DND-41 (cell line): ENCODE data around the gene KCNB1.

Source experiments
- ATAC-seq: fragments of 200-7000 bp; cut with Tn5 transposase; 3 replicates; pipeline ENCODE4 v1.9.1; 2021; ENCODE audit warnings: low read depth; ENCODE audit not compliant: insufficient read depth
- DNase-seq: peaks from one replicate; pipeline ENCODE4 v3.0.0-alpha.2; 2020
- H2AFZ ChIP-seq: 2 replicates; pipeline ENCODE4 v1.6.0; 2012; ENCODE audit warnings: low read depth, low read length
- H3K27ac ChIP-seq: 2 replicates; pipeline ENCODE4 v1.5.1; 2012; ENCODE audit warnings: low read length, inconsistent platforms
- H3K27me3 ChIP-seq: fragments of 200-600 bp; sonication (generic); 2 replicates; pipeline ENCODE4 v1.6.0; 2012; ENCODE audit warnings: low read length, mild to moderate bottlenecking, inconsistent platforms; ENCODE audit not compliant: insufficient read depth, poor library complexity
- H3K36me3 ChIP-seq: 2 replicates; pipeline ENCODE4 v1.5.1; 2012; ENCODE audit warnings: low read length, inconsistent platforms; ENCODE audit not compliant: insufficient read depth
- H3K4me1 ChIP-seq: 2 replicates; pipeline ENCODE4 v1.5.1; 2012; ENCODE audit warnings: mild to moderate bottlenecking, low read length; ENCODE audit not compliant: insufficient read depth
- H3K4me2 ChIP-seq: 2 replicates; pipeline ENCODE4 v1.6.0; 2012; ENCODE audit warnings: mild to moderate bottlenecking, moderate library complexity, low read length, inconsistent platforms; ENCODE audit not compliant: insufficient read depth
- H3K4me3 ChIP-seq, 2 experiments: fragments of 200-600 bp in 1 of 2; shearing (Covaris generic) in 1 of 2; 2 replicates each; pipeline ENCODE4 v1.5.1; 2012 to 2016; ENCODE audit warnings: inconsistent platforms in 2 of 2, low read length in 2 of 2, mild to moderate bottlenecking in 2 of 2, low read depth in 1 of 2, moderate library complexity in 1 of 2
- H3K79me2 ChIP-seq: 2 replicates; pipeline ENCODE4 v1.6.0; 2012; ENCODE audit warnings: low read length, inconsistent platforms; ENCODE audit not compliant: insufficient read depth
- H3K9ac ChIP-seq: 2 replicates; pipeline ENCODE4 v1.6.0; 2012; ENCODE audit warnings: low read depth, mild to moderate bottlenecking, inconsistent platforms, low read length, moderate library complexity
- H3K9me3 ChIP-seq: 2 replicates; pipeline ENCODE4 v1.5.1; 2012; ENCODE audit warnings: low read length, moderate library complexity, mild to moderate bottlenecking, inconsistent platforms; ENCODE audit not compliant: insufficient read depth, severe bottlenecking
- H4K20me1 ChIP-seq: 2 replicates; pipeline ENCODE4 v1.6.0; 2012; ENCODE audit warnings: low read length; ENCODE audit not compliant: insufficient read depth
- EZH2 ChIP-seq: IDR thresholded peaks from 3 replicates; pipeline ENCODE4 v1.6.1; 2012; ENCODE audit warnings: borderline replicate concordance, low read depth, mild to moderate bottlenecking, moderate library complexity, low read length, inconsistent platforms; ENCODE audit not compliant: severe bottlenecking
- TF ChIP-seq, protein P1 (sequence below): IDR thresholded peaks from 2 replicates; pipeline ENCODE4 v1.5.1; 2012; ENCODE audit warnings: borderline replicate concordance, low read length, moderate library complexity, mild to moderate bottlenecking; ENCODE audit not compliant: poor library complexity, severe bottlenecking; ENCODE audit errors: extremely low read depth

KCNB1 gene

GRCh38 chr20:49349694-49350252 is 132.7 kb downstream of the KCNB1 start:
- Histone ChIP-seq H3K4me1 (no peaks in the 10 kb centered on the region), H3K27ac (no peak overlapping the region), H3K4me2 (no peak overlapping the region), H3K9ac (no peak overlapping the region), H3K4me3 (no peak overlapping the region), H3K36me3 (no peaks in the 10 kb centered on the region), H4K20me1 (no peaks in the 10 kb centered on the region), H3K79me2 (no peaks in the 10 kb centered on the region), H3K9me3 (no peaks in the 10 kb centered on the region), H3K27me3 (peaks cover 35% of the 10 kb centered on the region), H2AFZ (no peak overlapping the region)
- ATAC-seq (no peak), DNase-seq (no peak)
- TF ChIP-seq EZH2: no peak

DNA sequence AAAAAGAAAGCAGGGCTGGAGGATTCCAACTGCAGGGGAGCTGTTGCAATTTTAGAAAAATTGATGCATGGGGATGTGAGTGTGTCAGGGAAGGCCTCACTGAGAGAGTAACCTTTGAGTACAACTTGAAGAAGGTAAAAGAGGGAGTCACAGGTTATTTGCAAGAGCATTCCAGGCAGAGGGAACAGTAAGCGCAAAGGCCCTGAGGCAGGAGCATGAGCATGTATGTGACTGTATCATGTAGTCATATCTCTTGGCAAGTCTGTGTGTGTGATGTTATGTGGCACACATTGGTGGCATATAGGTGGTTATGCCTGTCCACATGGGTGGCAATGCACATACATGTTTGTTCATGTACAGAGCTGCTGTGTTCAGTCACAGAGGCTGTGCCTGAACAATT is 133.4 kb downstream of the KCNB1 start:
- no peak for ATAC-seq

DNA sequence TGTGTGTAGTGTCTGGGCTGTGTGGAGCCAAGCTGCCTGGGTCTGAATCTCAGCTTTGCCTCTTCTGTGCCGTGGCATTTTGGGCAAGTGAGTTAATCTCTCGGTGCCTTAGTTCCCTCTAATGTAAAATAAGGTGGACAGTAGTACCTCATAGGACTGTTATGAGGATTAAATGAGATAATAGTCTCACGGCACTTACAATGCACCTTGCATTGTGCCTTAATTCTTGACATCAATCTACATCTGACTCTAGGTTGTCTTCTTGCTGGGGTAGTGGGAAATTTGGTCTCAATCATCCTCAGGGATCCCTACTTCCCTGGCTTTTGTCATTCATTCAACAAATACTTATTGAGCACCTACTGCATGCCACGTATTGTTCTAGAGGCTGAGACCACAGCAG is 133.9 kb downstream of the KCNB1 start:
- TF ChIP-seq, protein P1, sequence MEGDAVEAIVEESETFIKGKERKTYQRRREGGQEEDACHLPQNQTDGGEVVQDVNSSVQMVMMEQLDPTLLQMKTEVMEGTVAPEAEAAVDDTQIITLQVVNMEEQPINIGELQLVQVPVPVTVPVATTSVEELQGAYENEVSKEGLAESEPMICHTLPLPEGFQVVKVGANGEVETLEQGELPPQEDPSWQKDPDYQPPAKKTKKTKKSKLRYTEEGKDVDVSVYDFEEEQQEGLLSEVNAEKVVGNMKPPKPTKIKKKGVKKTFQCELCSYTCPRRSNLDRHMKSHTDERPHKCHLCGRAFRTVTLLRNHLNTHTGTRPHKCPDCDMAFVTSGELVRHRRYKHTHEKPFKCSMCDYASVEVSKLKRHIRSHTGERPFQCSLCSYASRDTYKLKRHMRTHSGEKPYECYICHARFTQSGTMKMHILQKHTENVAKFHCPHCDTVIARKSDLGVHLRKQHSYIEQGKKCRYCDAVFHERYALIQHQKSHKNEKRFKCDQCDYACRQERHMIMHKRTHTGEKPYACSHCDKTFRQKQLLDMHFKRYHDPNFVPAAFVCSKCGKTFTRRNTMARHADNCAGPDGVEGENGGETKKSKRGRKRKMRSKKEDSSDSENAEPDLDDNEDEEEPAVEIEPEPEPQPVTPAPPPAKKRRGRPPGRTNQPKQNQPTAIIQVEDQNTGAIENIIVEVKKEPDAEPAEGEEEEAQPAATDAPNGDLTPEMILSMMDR: no peak
- TF ChIP-seq EZH2: no peak
- Histone ChIP-seq H3K36me3 (no peaks in the 10 kb centered on the region), H3K9me3 (no peaks in the 10 kb centered on the region), H4K20me1 (no peaks in the 10 kb centered on the region), H3K4me1 (no peaks in the 10 kb centered on the region), H3K27ac (no peak overlapping the region), H3K27me3 (peaks cover 35% of the 10 kb centered on the region), H3K79me2 (no peaks in the 10 kb centered on the region), H3K4me3 (no peak overlapping the region), H3K4me2 (no peak overlapping the region), H3K9ac (no peak overlapping the region), H2AFZ (no peak overlapping the region)
- no peak for DNase-seq
- no peak for ATAC-seq

More for the DNA sequence above, 133.4 kb downstream of the KCNB1 start:
- Histone ChIP-seq H2AFZ (no peak overlapping the region), H3K79me2 (no peaks in the 10 kb centered on the region), H3K4me1 (no peaks in the 10 kb centered on the region), H3K4me2 (no peak overlapping the region), H3K27ac (no peak overlapping the region), H3K36me3 (no peaks in the 10 kb centered on the region), H4K20me1 (no peaks in the 10 kb centered on the region), H3K27me3 (peaks cover 35% of the 10 kb centered on the region), H3K9ac (no peak overlapping the region), H3K4me3 (no peak overlapping the region), H3K9me3 (no peaks in the 10 kb centered on the region)
- no peak for DNase-seq
- TF ChIP-seq, protein P1: no peak
- TF ChIP-seq EZH2: no peak

- no peak for DNase-seq
- H3K4me1 ChIP-seq: no peaks in the 10 kb centered on the region
- H3K4me2 ChIP-seq: no peak overlapping the region
Observed at GRCh38 chr20:49347156-49347555, 135.3 kb downstream of the KCNB1 start.

More at GRCh38 chr20:49347156-49347555, 135.3 kb downstream of the KCNB1 start:
- Histone ChIP-seq H3K9ac (no peak overlapping the region), H3K79me2 (no peaks in the 10 kb centered on the region), H3K27me3 (peaks cover 33% of the 10 kb centered on the region), H3K4me3 (no peak overlapping the region), H3K9me3 (no peaks in the 10 kb centered on the region), H4K20me1 (no peaks in the 10 kb centered on the region), H3K27ac (no peak overlapping the region), H2AFZ (no peak overlapping the region), H3K36me3 (no peaks in the 10 kb centered on the region)
- TF ChIP-seq, protein P1: no peak
- no peak for TF ChIP-seq EZH2
- no peak for ATAC-seq
